Gastrocnemius medialis (tissue), 4 donors: ENCODE results near the gene TPCN1.

ENCODE experiments used
- CTCF ChIP-seq, 5 experiments: fragments of 450-650 bp in 3 of 5; fragments of 200-600 bp in 2 of 5; sonication (generic) in 2 of 5; IDR thresholded peaks in 4 of 5; conservative IDR thresholded peaks in 1 of 5; 1 replicate in 4 of 5; 2 replicates in 1 of 5; pipeline ENCODE4 v1.5.1; 2016 to 2019; ENCODE audit warnings: antibody characterized with exemption in 5 of 5, mild to moderate bottlenecking in 3 of 5, moderate library complexity in 3 of 5
- POLR2A ChIP-seq, 2 donors: fragments of 450-650 bp; IDR thresholded peaks; one replicate each; pipeline ENCODE4 v1.6.1; 2017; ENCODE audit warnings: antibody characterized with exemption in 2 of 2, mild to moderate bottlenecking in 2 of 2, moderate library complexity in 2 of 2

- no peak for TF ChIP-seq CTCF (IDR thresholded peaks at IDR 0.05 in 4 of 5, conservative IDR thresholded peaks at IDR 0.05 in 1 of 5)
- TF ChIP-seq POLR2A (IDR thresholded peaks at IDR 0.05) = no peak
These were observed 42.2 kb upstream of the TPCN1 start for GRCh38 chr12:113179023-113179422.
